ENCODE results near the gene MT4.

DNA sequence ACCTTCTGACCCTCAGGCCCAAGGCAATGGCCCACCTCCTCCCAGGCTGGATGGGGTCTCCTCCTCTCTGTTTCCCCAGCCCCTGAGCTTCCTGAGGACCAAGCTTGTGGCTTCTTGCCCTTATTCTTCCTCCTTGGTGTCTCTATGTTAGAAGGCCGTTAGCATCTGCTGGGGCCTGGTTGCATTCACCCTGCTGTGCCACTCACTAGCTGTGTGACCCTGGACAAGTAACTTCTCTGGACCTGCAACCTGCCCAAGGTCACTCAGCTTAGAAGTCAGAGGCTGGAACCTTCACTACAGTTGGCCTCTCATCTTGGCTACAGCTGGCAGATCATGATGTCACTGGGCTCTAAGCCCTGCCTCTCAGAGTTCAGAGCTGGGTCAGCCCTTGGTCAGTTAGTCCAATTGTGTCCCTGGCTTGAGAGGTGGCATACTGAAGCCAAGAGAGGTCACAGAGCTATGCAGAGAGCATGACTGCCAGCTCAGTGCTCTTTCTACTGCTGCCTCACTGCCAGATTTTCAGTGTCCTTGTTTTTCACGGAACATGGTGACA, 46.5 kb downstream of the MT4 start:
- TF ChIP-seq CTCF (IDR thresholded peaks at IDR 0.05) (no peak), POLR2A (IDR thresholded peaks at IDR 0.05) (peak in 1 of 2 donors; percentile 66)
